GM12865 (cell line): ENCODE results near the gene CTSS.

Source experiments
- DNase-seq: peaks from one replicate; pipeline ENCODE4 v3.0.0; 2010; ENCODE audit warnings: low read depth
- H3K4me3 ChIP-seq: 2 replicates; pipeline ENCODE4 v1.5.1; 2011; ENCODE audit warnings: mild to moderate bottlenecking, low read depth, low read length, control low read depth
- TF ChIP-seq, protein P1 (sequence below): IDR thresholded peaks from 2 replicates; pipeline ENCODE4 v1.5.1; 2011; ENCODE audit warnings: low read length, control low read depth, low read depth, inconsistent platforms; ENCODE audit not compliant: insufficient read depth; ENCODE audit errors: missing control alignments

CTSS gene

DNA sequence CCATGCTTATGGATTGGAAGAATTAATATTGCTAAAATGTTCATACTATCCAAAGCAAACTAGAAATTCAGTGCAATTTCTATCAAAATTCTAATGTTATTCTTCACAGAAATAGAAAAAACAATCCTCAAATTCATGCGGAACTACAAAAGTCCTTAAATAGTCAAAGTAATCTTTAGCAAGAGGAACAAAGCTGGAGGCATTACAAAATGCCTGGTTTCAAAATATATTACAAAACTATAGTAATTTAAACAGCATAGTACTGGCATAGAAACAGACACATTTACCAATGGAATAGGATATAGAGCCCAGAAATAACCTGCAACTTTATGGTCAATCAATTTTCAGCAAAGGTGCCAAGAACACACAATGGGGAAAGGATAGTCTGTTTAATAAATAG, 3.8 kb downstream of the CTSS start:
- no peak overlapping the region for H3K4me3 ChIP-seq
- DNase-seq, result no peak
- TF ChIP-seq, protein P1, sequence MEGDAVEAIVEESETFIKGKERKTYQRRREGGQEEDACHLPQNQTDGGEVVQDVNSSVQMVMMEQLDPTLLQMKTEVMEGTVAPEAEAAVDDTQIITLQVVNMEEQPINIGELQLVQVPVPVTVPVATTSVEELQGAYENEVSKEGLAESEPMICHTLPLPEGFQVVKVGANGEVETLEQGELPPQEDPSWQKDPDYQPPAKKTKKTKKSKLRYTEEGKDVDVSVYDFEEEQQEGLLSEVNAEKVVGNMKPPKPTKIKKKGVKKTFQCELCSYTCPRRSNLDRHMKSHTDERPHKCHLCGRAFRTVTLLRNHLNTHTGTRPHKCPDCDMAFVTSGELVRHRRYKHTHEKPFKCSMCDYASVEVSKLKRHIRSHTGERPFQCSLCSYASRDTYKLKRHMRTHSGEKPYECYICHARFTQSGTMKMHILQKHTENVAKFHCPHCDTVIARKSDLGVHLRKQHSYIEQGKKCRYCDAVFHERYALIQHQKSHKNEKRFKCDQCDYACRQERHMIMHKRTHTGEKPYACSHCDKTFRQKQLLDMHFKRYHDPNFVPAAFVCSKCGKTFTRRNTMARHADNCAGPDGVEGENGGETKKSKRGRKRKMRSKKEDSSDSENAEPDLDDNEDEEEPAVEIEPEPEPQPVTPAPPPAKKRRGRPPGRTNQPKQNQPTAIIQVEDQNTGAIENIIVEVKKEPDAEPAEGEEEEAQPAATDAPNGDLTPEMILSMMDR, result no peak

DNA sequence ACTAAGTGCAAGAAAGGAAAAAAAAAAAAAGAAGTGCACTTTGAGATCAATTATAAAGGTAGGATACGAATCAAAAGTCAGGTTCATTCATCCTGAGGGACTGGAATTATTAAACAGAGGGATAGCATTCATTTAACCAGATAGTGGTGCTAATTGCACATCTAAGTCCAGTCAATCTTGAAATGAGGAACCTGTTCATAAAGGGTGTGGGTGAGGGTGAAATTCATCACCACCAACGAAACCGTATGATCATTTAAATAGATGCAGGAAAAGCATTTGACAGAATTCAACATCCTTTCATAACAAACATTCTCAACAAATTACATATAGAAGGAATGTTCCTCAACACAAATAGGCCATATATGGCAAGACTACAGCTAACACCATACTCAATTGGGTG, 5.6 kb downstream of the CTSS start:
- TF ChIP-seq, protein P1, result no peak
- DNase-seq, result peak; percentile 32
- no peak overlapping the region for H3K4me3 ChIP-seq

DNA sequence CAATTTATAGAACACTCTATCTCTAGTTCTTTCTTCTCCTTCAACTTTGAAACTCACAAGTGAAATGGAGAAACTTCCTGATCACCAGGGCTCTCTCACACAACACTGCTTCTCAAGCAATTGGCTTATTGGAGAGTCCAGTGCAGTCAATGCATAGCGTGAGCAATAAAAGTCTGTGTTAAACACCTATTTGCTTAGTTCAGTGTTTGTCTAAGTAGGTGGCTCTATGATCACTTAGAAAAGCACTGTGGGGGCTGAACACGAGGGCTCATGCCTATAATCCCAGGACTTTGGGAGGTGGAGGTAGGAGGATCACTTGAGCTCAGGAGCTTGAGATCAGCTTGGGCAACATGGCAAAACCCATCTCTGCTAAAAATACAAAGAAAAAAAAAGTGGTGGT, 12.2 kb downstream of the CTSS start:
- no peak for DNase-seq
- H3K4me3 ChIP-seq, result no peak overlapping the region
- TF ChIP-seq, protein P1, result no peak

DNA sequence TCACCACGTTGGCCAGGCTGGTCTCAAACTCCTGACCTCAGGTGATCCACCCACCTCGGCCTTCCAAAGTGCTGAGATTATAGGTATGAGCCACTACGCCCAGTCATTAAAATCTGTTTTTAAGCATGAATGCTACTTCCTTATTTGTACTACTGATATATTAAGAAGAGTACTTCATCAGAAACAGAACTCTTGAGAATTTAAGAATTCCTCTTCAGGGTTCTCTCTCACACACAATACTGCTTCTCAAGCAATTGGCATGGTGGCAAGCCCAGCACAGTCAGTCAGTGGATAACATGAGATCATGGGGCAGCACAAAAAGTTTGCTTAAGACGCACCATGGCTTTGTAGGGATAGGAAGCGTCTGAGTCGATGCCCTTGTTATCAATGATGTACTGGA, 14.1 kb downstream of the CTSS start:
- TF ChIP-seq, protein P1, result no peak
- H3K4me3 ChIP-seq, result no peak overlapping the region

DNA sequence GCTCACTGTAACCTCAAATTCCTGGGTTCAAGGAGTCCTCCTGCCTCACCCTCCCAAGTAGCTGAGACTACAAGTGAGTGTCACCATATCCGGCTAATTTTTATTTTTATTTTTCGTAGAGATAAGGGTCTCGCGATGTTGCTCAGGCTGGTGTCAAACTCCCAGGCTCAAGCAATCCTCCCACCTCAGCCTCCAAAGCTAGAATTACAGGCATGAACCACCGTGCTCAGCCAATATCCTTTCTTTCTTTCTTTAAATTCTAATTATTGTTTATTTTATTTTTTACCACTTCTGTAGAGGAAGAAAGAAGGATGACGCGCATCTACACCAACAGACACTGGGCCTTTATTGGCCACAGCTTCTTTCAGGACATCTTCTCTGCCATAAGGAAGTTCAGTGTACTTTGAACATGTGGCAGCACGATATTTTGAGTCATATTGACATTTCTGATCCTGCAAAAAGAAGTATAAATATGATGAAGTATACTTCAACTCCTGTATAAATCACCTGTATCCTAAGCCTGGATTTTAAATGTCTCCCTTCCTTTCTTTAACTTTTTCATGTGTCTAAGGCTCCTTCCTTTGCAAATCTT, 15.8 kb downstream of the CTSS start:
- no peak overlapping the region for H3K4me3 ChIP-seq
- no peak for DNase-seq
- TF ChIP-seq, protein P1, result no peak

More for the DNA sequence above, 14.1 kb downstream of the CTSS start:
- DNase-seq, result no peak

DNA sequence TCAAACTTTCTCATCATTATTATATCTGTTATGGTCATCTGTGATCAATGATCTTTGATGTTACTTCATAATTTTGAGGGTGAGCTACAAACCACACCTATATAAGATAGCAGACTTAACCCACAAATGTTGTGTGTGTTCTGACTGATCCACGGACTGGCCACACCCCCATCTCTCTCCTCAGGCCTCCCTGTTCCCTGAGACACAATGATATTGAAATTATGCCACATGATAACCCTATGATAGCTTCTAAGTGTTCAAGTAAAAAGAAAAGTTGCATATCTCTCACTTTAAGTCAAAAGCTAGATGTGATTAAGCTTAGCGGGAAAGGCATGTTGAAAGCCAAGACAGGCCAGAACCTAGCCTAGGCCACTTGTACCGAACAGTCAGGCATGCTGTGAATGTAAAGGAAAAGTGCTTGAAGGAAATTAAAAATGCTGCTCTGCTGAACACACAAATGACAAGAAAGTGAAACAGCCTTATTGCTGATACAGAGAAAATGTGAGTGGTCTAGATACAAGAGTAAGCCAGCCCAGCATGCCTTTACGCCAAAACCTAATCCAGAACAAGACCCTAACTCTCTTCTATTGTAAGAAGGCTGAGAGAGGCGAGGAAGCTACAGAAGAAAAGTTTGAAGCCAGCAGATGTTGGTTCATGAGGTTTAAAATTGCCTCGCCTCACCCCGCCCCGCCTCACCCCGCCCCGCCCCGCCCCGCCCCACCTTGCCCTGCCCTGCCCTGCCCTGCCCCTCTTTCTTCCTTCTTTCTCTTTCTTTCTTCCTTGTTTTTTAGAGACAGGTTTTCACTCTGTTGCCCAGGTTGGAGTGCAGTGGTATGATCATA, 16.5 kb downstream of the CTSS start:
- H3K4me3 ChIP-seq, result no peak overlapping the region
- DNase-seq, result no peak
- TF ChIP-seq, protein P1, result no peak

DNA sequence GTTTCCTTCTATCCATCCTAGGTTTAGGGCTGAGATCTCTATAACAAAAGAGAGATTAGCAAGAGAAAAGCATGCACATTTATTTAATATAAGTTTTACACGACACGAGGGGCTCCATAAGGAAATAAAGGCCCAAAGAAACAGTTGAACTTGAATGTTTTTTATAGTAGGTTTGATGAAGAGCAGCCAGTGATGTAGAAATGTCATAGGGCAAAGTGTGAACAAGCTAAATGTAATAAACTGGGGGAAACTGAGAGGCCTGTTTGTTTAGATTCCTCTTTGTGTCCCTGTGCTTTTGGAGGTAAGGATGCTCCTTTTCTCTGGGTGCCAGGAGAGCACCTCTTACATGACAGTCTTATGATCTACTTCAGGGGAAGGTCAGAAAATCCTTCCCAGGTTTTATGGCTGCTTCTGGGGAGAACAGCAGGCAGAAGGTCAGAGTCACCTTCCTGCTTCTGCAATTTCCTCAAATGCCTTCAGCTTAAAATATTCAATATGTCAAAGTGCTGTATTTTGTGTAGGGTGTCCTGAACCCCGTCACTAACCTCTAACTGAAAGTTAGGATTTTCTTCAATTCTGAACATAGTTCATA, 35.4 kb downstream of the CTSS start:
- no peak overlapping the region for H3K4me3 ChIP-seq
- no peak for DNase-seq
- TF ChIP-seq, protein P1, result no peak
